WTC11 (cell line): ENCODE data around the gene FHIT.

Experiments
- CREB1 ChIP-seq: sonication (generic); formaldehyde crosslinking; IDR thresholded peaks from 2 replicates; pipeline ENCODE4 v1.8.0; 2023; ENCODE audit warnings: mild to moderate bottlenecking, missing genetic modification reagents
- E2F4 ChIP-seq: sonication (generic); formaldehyde crosslinking; IDR thresholded peaks from 2 replicates; pipeline ENCODE4 v1.8.1; 2022; ENCODE audit warnings: low read depth, mild to moderate bottlenecking, moderate library complexity, missing genetic modification reagents, borderline replicate concordance
- KAT7 ChIP-seq: sonication (generic); formaldehyde crosslinking; IDR thresholded peaks from 2 replicates; pipeline ENCODE4 v1.8.1; 2023; ENCODE audit warnings: missing genetic modification reagents, mild to moderate bottlenecking, borderline replicate concordance
- MXD4 ChIP-seq: fragments of 250-450 bp; sonication (Bioruptor Pico); IDR thresholded peaks from 2 replicates; pipeline ENCODE4 v1.8.0; 2021; ENCODE audit warnings: mild to moderate bottlenecking, moderate library complexity, borderline replicate concordance
- SMAD3 ChIP-seq: sonication (generic); formaldehyde crosslinking; IDR thresholded peaks from 2 replicates; pipeline ENCODE4 v1.8.0; 2022; ENCODE audit warnings: missing genetic modification reagents, mild to moderate bottlenecking, borderline replicate concordance
- TEAD4 ChIP-seq: sonication (generic); formaldehyde crosslinking; IDR thresholded peaks from 2 replicates; pipeline ENCODE4 v1.8.0; 2022; ENCODE audit warnings: mild to moderate bottlenecking, missing genetic modification reagents
- ZBTB43 ChIP-seq: sonication (generic); formaldehyde crosslinking; IDR thresholded peaks from 2 replicates; pipeline ENCODE4 v1.8.1; 2023; ENCODE audit warnings: mild to moderate bottlenecking, missing genetic modification reagents
- ZNF317 ChIP-seq: sonication (generic); formaldehyde crosslinking; IDR thresholded peaks from 2 replicates; pipeline ENCODE4 v1.8.1; 2023; ENCODE audit warnings: low read depth, mild to moderate bottlenecking, moderate library complexity, missing genetic modification reagents, borderline replicate concordance
- ZNF396 ChIP-seq: fragments of 250-450 bp; sonication (Bioruptor Pico); IDR thresholded peaks from 2 replicates; pipeline ENCODE4 v1.8.0; 2021; ENCODE audit warnings: mild to moderate bottlenecking, moderate library complexity, borderline replicate concordance
- TF ChIP-seq, protein P1 (sequence below): fragments of 200-600 bp; IDR thresholded peaks from 2 replicates; pipeline ENCODE4 v1.8.0; 2022; ENCODE audit warnings: antibody characterized with exemption
- TF ChIP-seq, protein P2 (sequence below): sonication (generic); formaldehyde crosslinking; IDR thresholded peaks from 2 replicates; pipeline ENCODE4 v1.8.0; 2022; ENCODE audit warnings: mild to moderate bottlenecking, missing genetic modification reagents
- TF ChIP-seq, protein P3 (sequence below): sonication (generic); formaldehyde crosslinking; IDR thresholded peaks from 2 replicates; pipeline ENCODE4 v1.8.1; 2022; ENCODE audit warnings: low read depth, missing genetic modification reagents, borderline replicate concordance
- TF ChIP-seq, protein P4 (sequence below): sonication (generic); formaldehyde crosslinking; IDR thresholded peaks from 2 replicates; pipeline ENCODE4 v1.8.0; 2023; ENCODE audit warnings: missing genetic modification reagents

DNA sequence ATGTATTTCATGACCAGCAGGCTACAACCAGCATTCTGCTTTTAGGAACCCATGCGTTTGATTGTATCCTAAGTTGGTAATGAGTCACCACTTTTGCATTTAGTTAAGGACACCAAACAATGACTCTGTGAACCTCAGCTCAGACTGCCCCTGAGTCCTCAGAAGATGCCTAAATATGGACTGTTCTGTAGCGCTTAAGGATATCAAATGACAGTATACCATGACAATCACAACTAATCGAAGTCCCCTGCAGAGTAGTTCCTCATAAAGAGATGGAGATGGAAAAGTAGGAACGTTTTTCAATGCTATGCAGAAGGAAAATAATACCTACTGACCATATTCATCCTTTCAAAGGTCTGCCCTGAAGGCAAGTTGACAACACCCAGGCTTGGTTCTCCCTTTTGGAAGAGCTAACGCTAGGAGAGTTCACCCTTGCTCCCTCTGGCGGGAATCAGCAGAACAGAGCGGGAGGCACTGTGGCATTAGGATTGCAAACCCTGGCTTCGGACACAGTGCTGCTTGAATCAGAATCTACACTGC, 508.6 kb downstream of the FHIT start:
- TF ChIP-seq, protein P1, sequence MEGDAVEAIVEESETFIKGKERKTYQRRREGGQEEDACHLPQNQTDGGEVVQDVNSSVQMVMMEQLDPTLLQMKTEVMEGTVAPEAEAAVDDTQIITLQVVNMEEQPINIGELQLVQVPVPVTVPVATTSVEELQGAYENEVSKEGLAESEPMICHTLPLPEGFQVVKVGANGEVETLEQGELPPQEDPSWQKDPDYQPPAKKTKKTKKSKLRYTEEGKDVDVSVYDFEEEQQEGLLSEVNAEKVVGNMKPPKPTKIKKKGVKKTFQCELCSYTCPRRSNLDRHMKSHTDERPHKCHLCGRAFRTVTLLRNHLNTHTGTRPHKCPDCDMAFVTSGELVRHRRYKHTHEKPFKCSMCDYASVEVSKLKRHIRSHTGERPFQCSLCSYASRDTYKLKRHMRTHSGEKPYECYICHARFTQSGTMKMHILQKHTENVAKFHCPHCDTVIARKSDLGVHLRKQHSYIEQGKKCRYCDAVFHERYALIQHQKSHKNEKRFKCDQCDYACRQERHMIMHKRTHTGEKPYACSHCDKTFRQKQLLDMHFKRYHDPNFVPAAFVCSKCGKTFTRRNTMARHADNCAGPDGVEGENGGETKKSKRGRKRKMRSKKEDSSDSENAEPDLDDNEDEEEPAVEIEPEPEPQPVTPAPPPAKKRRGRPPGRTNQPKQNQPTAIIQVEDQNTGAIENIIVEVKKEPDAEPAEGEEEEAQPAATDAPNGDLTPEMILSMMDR: peak; percentile 27; the same call in 1 of the 2 replicates
- TF ChIP-seq MXD4 (CRISPR knock-in tag) (no peak), SMAD3 (CRISPR knock-in tag) (no peak), KAT7 (CRISPR knock-in tag) (no peak), ZBTB43 (no peak), ZNF396 (no peak), E2F4 (CRISPR knock-in tag) (no peak), ZNF317 (no peak), CREB1 (CRISPR knock-in tag) (no peak), TEAD4 (CRISPR knock-in tag) (no peak)
- TF ChIP-seq, protein P2, sequence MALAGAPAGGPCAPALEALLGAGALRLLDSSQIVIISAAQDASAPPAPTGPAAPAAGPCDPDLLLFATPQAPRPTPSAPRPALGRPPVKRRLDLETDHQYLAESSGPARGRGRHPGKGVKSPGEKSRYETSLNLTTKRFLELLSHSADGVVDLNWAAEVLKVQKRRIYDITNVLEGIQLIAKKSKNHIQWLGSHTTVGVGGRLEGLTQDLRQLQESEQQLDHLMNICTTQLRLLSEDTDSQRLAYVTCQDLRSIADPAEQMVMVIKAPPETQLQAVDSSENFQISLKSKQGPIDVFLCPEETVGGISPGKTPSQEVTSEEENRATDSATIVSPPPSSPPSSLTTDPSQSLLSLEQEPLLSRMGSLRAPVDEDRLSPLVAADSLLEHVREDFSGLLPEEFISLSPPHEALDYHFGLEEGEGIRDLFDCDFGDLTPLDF (CRISPR knock-in tag): no peak
- TF ChIP-seq, protein P3, sequence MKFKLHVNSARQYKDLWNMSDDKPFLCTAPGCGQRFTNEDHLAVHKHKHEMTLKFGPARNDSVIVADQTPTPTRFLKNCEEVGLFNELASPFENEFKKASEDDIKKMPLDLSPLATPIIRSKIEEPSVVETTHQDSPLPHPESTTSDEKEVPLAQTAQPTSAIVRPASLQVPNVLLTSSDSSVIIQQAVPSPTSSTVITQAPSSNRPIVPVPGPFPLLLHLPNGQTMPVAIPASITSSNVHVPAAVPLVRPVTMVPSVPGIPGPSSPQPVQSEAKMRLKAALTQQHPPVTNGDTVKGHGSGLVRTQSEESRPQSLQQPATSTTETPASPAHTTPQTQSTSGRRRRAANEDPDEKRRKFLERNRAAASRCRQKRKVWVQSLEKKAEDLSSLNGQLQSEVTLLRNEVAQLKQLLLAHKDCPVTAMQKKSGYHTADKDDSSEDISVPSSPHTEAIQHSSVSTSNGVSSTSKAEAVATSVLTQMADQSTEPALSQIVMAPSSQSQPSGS (CRISPR knock-in tag): no peak
- TF ChIP-seq, protein P4, sequence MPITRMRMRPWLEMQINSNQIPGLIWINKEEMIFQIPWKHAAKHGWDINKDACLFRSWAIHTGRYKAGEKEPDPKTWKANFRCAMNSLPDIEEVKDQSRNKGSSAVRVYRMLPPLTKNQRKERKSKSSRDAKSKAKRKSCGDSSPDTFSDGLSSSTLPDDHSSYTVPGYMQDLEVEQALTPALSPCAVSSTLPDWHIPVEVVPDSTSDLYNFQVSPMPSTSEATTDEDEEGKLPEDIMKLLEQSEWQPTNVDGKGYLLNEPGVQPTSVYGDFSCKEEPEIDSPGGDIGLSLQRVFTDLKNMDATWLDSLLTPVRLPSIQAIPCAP (CRISPR knock-in tag): no peak
